HG02678 (cell line): ENCODE results near the gene NPPB.

ENCODE experiments used
- ATAC-seq: cut with Tn5 transposase; IDR thresholded peaks from one replicate; pipeline ENCODE4 v1.9.1; 2021; ENCODE audit warnings: mild to moderate bottlenecking, moderate library complexity; ENCODE audit not compliant: unreplicated experiment

Gene NPPB

DNA sequence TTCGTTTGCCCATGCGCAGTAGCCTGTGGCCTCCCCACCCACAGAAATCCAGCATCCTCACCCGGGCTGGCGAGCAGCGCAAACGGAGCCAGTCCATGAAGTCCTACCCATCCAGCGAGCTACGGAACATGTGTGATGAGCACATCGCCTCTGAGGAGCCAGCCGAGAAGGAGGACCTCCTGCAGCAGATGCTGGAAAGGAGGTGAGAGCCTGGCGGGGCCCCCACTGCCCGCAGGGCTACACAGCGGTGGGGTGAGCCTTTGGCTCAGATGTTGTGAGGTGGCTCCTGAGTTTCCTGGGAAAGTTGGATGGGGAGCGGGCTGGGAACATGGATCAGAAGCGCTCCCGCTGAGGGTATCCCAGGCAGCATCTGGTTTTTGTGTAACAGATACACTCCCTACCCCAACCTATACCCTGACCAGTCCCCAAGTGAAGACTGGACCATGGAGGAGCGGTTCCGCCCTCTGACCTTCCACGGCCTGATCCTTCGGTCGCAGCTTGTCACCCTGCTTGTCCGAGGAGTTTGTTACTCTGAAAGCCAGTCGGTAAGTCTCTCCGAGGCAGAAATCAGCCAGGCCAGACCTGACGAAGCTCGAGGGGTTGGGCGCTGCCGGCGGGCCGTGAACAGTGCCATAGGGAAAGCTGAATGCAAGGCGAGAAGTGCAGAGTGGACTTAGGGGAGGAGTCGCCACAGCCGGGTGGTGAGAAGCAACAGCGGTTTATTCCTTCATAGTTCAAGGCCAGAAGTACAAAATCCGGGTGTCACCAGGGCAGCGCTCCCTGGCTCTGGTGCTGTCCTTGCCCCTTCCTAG is 21.6 kb downstream of the NPPB start:
- ATAC-seq: no peak

DNA sequence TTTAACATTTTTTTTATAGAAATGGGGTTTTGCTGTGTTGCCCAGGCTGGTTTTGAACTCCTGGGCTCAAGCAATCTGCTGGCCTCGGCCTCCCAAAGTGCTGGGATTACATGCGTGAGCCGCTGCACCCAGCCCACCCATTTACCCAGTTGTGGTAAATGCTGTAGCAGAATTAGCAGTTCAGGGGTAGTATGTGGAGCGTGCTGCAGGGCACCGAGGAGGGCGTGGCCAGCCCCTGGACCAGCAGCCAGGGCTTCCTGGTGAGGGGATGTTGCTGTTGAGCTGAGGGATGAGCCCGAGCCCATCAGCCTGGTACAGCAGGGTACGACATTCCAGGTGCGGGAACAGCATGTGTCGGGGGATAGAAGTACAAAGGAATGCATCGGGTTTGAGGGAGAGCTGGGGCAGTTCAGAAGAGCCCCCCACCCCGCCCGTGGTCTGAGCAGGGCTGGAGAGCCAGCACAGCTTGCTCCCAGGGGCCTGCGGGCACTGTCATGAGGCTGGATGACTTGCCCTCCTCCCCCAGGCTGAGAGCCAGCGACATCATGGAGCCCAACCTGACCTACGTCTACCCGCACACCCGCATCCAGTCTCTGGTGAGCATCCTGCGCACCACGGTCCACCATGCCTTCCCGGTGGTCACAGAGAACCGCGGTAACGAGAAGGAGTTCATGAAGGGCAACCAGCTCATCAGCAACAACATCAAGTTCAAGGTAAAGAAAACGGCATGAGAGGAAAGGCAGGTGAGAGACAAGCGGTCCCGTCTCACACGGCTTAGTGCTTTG is 23.1 kb downstream of the NPPB start:
- no peak for ATAC-seq

- ATAC-seq: no peak
Measured at GRCh38 chr1:11833900-11834299, 24.8 kb downstream of the NPPB start.

DNA sequence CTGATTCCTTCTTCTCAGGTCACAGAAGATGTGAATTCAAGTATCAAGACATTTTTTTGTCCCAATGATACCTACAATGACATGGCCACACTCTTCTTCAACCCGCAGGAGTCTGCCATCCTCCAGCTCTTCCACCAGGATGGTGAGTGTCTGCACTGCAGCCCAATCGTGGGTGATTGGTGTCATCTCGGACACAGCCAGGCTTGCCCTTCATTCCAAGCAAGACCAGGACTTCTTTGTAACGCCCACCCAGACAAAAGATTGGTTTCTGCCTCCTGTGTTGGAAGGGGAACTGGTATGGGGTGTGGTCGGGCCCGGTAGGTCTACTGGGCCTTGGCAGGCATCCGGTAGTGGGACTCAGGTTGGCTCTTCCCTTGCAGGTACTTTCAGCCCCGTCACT is 25.2 kb downstream of the NPPB start:
- no peak for ATAC-seq

- ATAC-seq: no peak
Measured at GRCh38 chr1:11831945-11832725, 26.6 kb downstream of the NPPB start.

GRCh38 chr1:11828511-11828910 is 30.2 kb downstream of the NPPB start:
- no peak for ATAC-seq

GRCh38 chr1:11826946-11827345 is 31.8 kb downstream of the NPPB start:
- no peak for ATAC-seq

GRCh38 chr1:11825131-11825530 is 33.6 kb downstream of the NPPB start:
- ATAC-seq: no peak

GRCh38 chr1:11823366-11824137 is 35.2 kb downstream of the NPPB start:
- no peak for ATAC-seq

DNA sequence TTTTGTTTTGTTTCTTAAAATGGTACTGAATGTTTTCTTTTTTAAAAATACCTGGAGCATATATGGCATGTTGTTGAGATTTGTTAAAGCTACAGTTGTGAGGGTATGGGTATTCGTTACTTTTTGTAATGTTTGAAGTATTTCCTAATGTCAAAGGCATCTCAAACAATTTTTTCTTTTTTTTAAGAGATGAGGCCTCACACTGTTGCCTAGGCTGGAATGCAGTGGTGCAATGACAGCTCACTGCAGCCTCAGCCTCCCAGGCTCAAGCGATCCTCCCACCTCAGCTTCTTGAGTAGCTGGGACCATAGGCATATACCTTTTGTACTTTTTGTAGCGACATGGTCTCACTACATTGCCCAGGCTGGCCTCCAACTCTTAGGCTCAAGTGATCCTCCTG is 36.7 kb downstream of the NPPB start:
- no peak for ATAC-seq

- ATAC-seq: no peak
Measured at GRCh38 chr1:11817192-11817591, 41.6 kb downstream of the NPPB start.

GRCh38 chr1:11813021-11813420 is 45.7 kb downstream of the NPPB start:
- no peak for ATAC-seq
